GM23338 (cell line): ENCODE measurements around the gene MYH10.

Experiments
- EZH2 ChIP-seq: fragments of 200-600 bp; sonication (generic); IDR thresholded peaks from one replicate; pipeline ENCODE4 v1.8.0; 2017; ENCODE audit warnings: antibody characterized with exemption, mild to moderate bottlenecking, low read depth; ENCODE audit not compliant: unreplicated experiment
- JUNB ChIP-seq: IDR thresholded peaks from one replicate; pipeline ENCODE4 v1.6.1; 2016; ENCODE audit warnings: antibody characterized with exemption; ENCODE audit not compliant: unreplicated experiment
- POLR2AphosphoS5 ChIP-seq: IDR thresholded peaks from 2 replicates; pipeline ENCODE4 v1.6.1; 2016; ENCODE audit warnings: antibody characterized with exemption, low read depth
- REST ChIP-seq: IDR thresholded peaks from one replicate; pipeline ENCODE4 v1.6.1; 2018; ENCODE audit warnings: antibody characterized with exemption; ENCODE audit not compliant: unreplicated experiment

- TF ChIP-seq REST (no peak), POLR2AphosphoS5 (no peak), EZH2 (no peak), JUNB (no peak)
Observed at GRCh38 chr17:8670421-8670820, 39.9 kb upstream of the MYH10 start.
